Right kidney (tissue), 9 donors: ENCODE results near the gene SCN2A.

Experiments
- DNase-seq: peaks from one replicate; pipeline ENCODE4 v3.0.0-alpha.2; 2016
- long read RNA-seq, 8 donors: transcript quantifications; one replicate each; lab custom pipeline, GENCODE V29; 2026

SCN2A gene
- long read RNA-seq, donor 1, result 0 reads
- long read RNA-seq, donor 2, result 0 reads
- long read RNA-seq, donor 3, result 0 reads
- long read RNA-seq, donor 4, result 0 reads
- long read RNA-seq, donor 5, result 0 reads
- long read RNA-seq, donor 6, result 0 reads
- long read RNA-seq, donor 7, result 0 reads
- long read RNA-seq, donor 8, result 0 reads

DNA sequence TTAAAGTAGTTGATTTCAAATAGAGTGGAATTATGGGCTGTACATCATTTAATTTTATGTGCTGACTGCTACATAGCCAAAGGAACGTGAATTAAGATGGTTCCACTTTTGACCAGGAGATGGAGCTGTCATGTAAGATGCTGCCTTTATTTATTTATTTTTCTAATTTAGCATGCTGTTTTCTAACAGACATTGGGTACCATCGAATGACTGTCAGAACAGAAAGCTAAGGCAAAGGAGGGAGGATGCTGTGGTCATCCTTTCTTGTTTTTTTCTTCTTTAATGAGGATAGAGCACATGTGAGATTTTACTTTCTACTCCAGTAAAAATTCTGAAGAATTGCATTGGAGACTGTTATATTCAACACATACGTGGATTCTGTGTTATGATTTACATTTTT is at the start of gene SCN2A:
SCN2A (plus strand) TSS at position 185 of the 400 bp plus-strand sequence. CDS start 56,410 bp downstream, outside the sequence.
- peak; percentile 19 for DNase-seq

GRCh38 chr2:165191096-165191728 is 48.0 kb upstream of the SCN2A start:
- no peak for DNase-seq

- DNase-seq, result no peak
Observed at GRCh38 chr2:165192729-165193128, 46.5 kb upstream of the SCN2A start.

DNA sequence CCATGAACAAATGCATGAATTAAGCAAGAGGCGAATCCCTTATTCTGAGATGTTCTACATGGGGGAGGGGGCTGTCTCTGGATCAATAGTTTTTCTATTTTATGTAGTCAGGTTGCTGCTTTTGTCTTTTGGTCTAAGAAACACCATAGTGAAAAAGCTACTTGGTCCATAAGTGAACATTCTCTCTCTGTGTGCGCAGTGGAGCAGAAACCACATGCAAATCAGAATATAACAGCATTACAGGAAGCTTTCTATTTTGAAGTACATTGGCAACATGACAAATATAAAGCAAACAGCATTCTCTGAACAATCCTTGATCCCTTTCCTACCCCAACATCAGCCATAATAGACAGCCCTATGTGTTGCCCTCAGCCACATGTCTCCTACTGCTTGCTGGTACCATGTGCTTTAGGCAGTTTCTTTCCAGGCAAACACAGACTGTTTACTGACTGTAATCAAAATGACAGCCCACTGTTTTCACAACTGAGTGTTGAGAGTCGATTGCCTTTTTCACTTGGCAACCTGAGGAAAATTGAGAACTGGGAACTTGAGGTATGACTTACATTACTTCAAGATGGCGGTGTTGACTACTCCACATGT is 45.9 kb upstream of the SCN2A start:
- DNase-seq, result no peak

DNA sequence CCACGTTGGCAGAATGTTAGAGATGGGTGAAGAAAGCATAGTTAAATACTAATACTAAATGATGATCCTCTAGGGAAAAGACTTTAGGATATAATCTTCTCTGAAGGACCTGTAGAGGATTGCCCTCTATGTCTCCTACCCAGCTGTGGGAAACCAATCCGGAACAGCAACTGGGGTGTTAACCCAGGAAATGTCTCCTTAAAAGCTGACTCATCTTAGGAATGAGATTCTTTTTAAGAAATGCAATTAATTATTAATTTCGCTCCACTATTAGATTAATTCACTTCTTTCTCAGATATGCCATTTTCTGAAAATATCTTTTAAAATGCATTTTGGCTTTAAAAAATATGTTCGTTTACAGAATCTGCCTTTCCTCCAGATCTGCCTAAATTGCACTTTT is 42.8 kb upstream of the SCN2A start:
- DNase-seq, result no peak

- no peak for DNase-seq
Observed at GRCh38 chr2:165197346-165197745, 41.9 kb upstream of the SCN2A start.

DNA sequence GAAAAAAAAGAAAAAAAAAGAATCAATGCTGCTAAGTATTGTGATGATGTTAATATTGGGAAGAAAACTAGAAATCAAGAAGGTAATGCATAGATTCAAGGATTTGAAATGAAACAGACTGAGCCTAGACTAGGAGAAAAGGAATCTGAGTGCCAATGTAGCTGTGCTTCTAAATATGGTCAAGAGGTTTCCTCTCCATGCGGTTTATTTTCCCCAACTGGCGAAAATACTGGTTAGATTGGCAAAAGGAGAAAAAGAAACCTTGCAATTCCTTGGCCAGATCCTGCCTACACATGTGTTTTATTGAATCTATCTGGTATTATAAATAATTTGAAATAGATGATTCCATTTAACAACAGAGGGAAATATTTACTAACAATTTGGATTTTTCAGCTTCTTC is 41.0 kb upstream of the SCN2A start:
- no peak for DNase-seq

DNA sequence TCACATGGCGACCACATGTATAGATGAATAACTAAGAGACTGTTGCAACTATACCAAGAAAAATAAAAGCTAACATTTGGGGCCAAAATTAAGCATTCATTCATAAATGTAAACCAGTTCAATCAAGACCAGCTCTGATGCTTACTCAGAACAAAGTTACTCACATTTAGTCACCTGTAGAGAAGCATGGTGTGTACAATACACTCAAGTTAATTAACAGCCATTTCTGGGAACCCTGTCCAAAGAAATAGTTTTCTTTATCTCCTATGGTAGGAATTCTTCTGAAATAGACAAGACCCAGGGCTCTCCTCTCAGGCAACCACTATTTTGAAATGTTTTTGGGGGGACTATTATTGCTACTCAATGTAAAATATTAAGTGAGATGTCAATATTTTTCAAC is 37.0 kb upstream of the SCN2A start:
- DNase-seq, result no peak

- peak; percentile 24 for DNase-seq
Observed at GRCh38 chr2:165203689-165204559, 35.3 kb upstream of the SCN2A start, which contains the start of gene SCN3A. Gene SCN3A, minus strand, starts transcription at chr2:165204050. Its CDS starts 27,656 bp downstream, at chr2:165176394.

GRCh38 chr2:165205865-165206264 is 33.3 kb upstream of the SCN2A start:
- DNase-seq, result no peak

- no peak for DNase-seq
Observed at GRCh38 chr2:165208094-165208493, 31.1 kb upstream of the SCN2A start.

DNA sequence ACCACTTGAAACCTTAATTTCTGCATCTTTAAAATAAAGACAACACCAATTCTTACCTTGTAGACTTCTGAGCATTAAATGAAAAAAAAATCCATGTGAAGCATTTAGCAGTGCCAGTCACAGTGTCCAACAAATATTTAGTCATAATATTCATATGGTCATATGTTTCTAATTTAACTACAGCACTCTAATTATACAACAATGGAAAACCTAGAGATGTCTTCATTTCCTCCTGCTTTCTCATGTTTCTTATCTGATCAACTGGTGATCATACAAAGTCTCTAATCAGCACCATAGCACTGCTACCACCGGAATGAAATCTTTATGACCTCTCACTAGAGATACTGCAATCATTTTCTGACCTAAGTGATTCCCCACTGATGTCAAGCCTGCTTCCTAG is 25.1 kb upstream of the SCN2A start:
- no peak for DNase-seq

DNA sequence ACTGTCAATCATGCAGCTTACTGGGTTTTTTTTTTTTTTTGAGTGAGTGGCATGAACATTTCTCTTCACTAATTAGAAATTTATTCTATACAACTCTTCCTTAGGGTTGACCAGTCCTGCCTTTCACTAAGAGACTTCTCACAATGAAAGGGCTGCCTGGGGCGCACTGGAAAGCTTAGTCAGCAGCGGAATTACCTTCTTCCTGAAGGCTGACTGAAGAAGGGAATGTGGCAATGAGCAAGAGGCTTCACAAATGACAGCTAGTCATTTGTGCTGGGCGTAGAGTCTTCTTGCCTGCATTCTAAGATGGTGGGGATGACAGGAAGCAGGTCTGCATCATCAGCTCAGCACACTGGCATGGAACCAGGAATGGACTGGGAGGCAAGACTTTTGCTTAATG is 19.7 kb upstream of the SCN2A start:
- DNase-seq, result no peak

GRCh38 chr2:165224941-165225340 is 14.3 kb upstream of the SCN2A start:
- no peak for DNase-seq

DNA sequence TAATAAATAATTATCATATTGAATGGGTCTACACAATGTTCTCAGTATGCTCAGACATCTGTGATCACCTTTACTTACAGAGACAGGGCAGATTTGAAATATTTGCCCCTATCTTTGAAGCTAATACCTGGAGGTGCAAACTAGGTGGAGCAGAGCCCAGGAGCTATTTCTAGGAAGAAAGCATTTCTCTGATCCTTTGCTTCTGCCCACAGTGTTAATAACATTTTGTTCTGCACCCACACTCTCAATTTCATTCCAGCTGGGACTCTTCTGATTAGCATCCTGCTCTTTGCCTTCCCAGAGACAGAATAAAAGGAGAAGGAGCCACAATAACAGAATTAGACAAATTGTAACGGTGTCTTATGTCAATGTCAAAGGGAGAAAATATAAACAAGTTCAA is 11.6 kb upstream of the SCN2A start:
- no peak for DNase-seq

DNA sequence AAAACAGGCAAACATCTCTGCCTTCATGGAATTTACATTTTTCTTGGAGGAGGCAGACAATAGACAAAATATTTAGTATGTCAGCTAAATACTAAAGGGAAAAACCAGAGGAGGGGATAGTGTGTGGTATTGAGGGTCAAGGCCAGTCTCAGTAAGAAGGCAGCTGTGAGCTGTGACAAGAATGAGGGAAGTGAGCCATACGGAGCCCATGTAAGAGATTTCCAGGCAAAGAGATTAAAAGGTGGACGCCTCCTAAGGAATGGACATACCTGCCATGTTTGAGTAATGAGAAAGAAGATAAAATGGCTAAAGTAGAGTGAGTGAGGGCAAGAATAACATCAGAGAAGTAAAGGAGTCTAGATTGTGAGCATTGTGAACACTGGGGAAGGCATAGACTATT is 2.2 kb upstream of the SCN2A start:
- no peak for DNase-seq

- DNase-seq, result peak; percentile 2
Observed at GRCh38 chr2:165238295-165238694, 919 bp upstream of the SCN2A start.

GRCh38 chr2:165239856-165240515 is 772 bp downstream of the SCN2A start:
- DNase-seq, result no peak

- DNase-seq, result no peak
Observed at GRCh38 chr2:165240916-165241315, 1.7 kb downstream of the SCN2A start.

DNA sequence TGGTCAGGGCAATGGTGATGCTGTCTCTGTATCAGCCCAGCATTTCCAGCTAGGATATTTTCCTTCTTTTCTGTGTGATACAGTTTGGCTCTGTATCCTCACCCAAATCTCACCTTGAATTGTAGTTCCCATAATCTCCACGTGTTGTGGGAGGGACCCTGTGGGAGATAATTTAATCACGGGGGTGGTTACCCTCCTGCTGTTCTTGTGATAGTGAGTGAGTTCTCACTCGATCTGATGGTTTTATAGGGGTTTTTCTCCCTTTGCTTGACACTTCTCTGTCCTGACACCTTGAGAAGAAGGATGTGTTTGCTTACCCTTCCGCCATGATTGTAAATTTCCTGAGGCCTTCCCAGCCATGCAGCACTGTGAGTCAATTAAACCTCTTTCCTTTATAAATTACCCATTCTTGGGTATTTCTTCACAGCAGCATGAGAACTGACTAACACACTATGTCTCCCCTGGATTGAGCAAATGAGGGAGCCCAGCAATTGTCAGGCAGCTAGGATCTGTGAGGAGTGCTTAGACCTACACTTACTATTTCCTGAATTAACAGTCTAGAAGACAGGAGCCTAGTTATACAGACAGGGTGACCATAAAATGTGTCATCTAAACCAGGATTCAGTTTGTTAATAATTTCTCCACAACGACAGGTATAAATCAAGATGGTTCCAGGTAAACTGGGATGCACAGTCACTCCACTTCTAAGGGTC is 6.0 kb downstream of the SCN2A start:
- DNase-seq, result no peak

DNA sequence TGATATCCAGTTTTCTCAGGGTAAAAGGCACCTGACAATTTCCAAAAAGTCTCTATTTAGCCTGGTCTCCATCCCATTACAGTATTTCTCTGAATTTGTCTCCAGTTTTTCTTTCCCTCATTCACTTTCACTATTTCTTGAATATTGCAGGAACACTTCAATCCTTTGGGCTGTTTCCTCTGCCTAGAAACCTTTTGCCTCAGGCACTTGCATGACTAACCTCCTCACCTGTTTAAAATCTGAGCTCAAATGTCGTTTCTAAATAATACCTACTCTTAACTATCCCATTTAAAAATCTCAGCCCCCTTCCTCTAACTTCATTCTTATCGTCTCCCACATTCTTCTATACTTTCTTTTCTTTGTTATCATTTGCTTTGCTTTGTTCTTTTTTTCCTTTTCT is 9.0 kb downstream of the SCN2A start:
- no peak for DNase-seq

- DNase-seq, result no peak
Observed at GRCh38 chr2:165251366-165251765, 12.2 kb downstream of the SCN2A start.
